ENCODE results near the gene SRSF1. TPM values are rescaled to one million over a fixed set of nuclear protein-coding genes. Genes with fewer than 3 reads are reported as not detected.

The SRSF1 gene
- polyA plus RNA-seq, 3 donors = 51.2 to 72.1 (median 61.6) TPM

GRCh38 chr17:58006560-58006923, 504 bp downstream of the SRSF1 start:
- WGBS (ENCODE audit: insufficient coverage) = 0% methylated on average over 20 of the region's 20 CpGs

GRCh38 chr17:58005728-58006559, 1.1 kb downstream of the SRSF1 start:
- no peak for DNase-seq
- Histone ChIP-seq H3K9ac (ENCODE audit: insufficient read depth, low read length, poor library complexity, severe bottlenecking) (peak overlapping the region; percentile 93), H3K27ac (ENCODE audit: low read depth in 1 of 2, low read length in 2 of 2) (peak overlapping the region; percentile 92 to 97), H4K20me1 (ENCODE audit: insufficient read depth, low read length) (peaks cover 58% of the 10 kb centered on the region), H3K4me1 (ENCODE audit: control insufficient read depth in 1 of 2, insufficient read depth in 2 of 2, low read length in 2 of 2) (peaks cover 27 to 39% of the 10 kb centered on the region in 2 donors), H3K36me3 (replicated peaks in 1 of 2; ENCODE audit: control insufficient read depth in 1 of 2, insufficient read depth in 2 of 2, low read length in 2 of 2) (peaks cover 41 to 49% of the 10 kb centered on the region in 2 donors), H3K27me3 (ENCODE audit: control insufficient read depth in 2 of 2, insufficient read depth in 2 of 2, low read length in 2 of 2) (no peaks in the 10 kb centered on the region), H3K4me3 (replicated peaks in 1 of 3; ENCODE audit: low read depth in 2 of 3, low read length in 3 of 3) (peak overlapping the region; percentile 67 to 99 (median 82)), H3K9me3 (replicated peaks in 1 of 2; ENCODE audit: control insufficient read depth in 1 of 2, insufficient read depth in 1 of 2, low read length in 2 of 2) (no peaks in the 10 kb centered on the region), H2AFZ (ENCODE audit: insufficient read depth, low read depth, low read length, poor library complexity, severe bottlenecking) (peak overlapping the region; percentile 90), H3K4me2 (replicated peaks; ENCODE audit: extremely low read depth, low read length, poor library complexity, severe bottlenecking) (peak overlapping the region; percentile 94), H3K79me2 (ENCODE audit: insufficient read depth, low read length) (peaks cover 57% of the 10 kb centered on the region)
- peaks cover 31 to 38% of the 10 kb centered on the region in 2 donors for H3K36me3 Mint-ChIP-seq
- WGBS (ENCODE audit: insufficient coverage) = 4% methylated on average over 30 of the region's 36 CpGs
- peak overlapping the region; percentile 98 to 99 (median 99) for H3K27ac Mint-ChIP-seq
- H3K9me3 Mint-ChIP-seq = no peaks in the 10 kb centered on the region
- peaks cover 38% of the 10 kb centered on the region for H3K4me1 Mint-ChIP-seq
- H3K27me3 Mint-ChIP-seq (ENCODE audit: low read depth in 3 of 3) = peaks cover 0 to 6% (median 0%) of the 10 kb centered on the region in 3 donors
- TF ChIP-seq, protein P1, sequence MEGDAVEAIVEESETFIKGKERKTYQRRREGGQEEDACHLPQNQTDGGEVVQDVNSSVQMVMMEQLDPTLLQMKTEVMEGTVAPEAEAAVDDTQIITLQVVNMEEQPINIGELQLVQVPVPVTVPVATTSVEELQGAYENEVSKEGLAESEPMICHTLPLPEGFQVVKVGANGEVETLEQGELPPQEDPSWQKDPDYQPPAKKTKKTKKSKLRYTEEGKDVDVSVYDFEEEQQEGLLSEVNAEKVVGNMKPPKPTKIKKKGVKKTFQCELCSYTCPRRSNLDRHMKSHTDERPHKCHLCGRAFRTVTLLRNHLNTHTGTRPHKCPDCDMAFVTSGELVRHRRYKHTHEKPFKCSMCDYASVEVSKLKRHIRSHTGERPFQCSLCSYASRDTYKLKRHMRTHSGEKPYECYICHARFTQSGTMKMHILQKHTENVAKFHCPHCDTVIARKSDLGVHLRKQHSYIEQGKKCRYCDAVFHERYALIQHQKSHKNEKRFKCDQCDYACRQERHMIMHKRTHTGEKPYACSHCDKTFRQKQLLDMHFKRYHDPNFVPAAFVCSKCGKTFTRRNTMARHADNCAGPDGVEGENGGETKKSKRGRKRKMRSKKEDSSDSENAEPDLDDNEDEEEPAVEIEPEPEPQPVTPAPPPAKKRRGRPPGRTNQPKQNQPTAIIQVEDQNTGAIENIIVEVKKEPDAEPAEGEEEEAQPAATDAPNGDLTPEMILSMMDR (IDR thresholded peaks at IDR 0.05) = no peak
- peak overlapping the region; percentile 98 to 99 for H3K4me3 Mint-ChIP-seq
- intact Hi-C loops (cut with micrococcal nuclease) = loop anchor here (5.0 kb wide), 2 partner anchors 76 to 511 kb away; partner anchors contain the start of gene DYNLL2 (in 2 of the 2)

More at GRCh38 chr17:58006560-58006923, 504 bp downstream of the SRSF1 start:
- peak overlapping the region; percentile 98 to 99 for H3K4me3 Mint-ChIP-seq
- H3K9me3 Mint-ChIP-seq = no peaks in the 10 kb centered on the region
- H3K36me3 ChIP-seq (replicated peaks in 1 of 2; ENCODE audit: control insufficient read depth in 1 of 2, insufficient read depth in 2 of 2, low read length in 2 of 2) = peaks cover 35 to 43% of the 10 kb centered on the region in 2 donors
- peak overlapping the region; percentile 98 to 99 (median 99) for H3K27ac Mint-ChIP-seq
- H3K4me3 ChIP-seq (replicated peaks in 1 of 3; ENCODE audit: low read depth in 2 of 3, low read length in 3 of 3) = peak overlapping the region; percentile 67 to 99 (median 82)
- peak overlapping the region; percentile 94 for H3K4me2 ChIP-seq (replicated peaks; ENCODE audit: extremely low read depth, low read length, poor library complexity, severe bottlenecking)
- H4K20me1 ChIP-seq (ENCODE audit: insufficient read depth, low read length) = peaks cover 53% of the 10 kb centered on the region
- TF ChIP-seq, protein P1 (IDR thresholded peaks at IDR 0.05) = no peak
- peak overlapping the region; percentile 90 for H2AFZ ChIP-seq (ENCODE audit: insufficient read depth, low read depth, low read length, poor library complexity, severe bottlenecking)
- peaks cover 31 to 35% of the 10 kb centered on the region in 2 donors for H3K36me3 Mint-ChIP-seq
- peaks cover 27 to 39% of the 10 kb centered on the region in 2 donors for H3K4me1 ChIP-seq (ENCODE audit: control insufficient read depth in 1 of 2, insufficient read depth in 2 of 2, low read length in 2 of 2)
- H3K27me3 ChIP-seq (ENCODE audit: control insufficient read depth in 2 of 2, insufficient read depth in 2 of 2, low read length in 2 of 2) = no peaks in the 10 kb centered on the region
- peaks cover 53% of the 10 kb centered on the region for H3K79me2 ChIP-seq (ENCODE audit: insufficient read depth, low read length)
- peak overlapping the region; percentile 92 to 97 for H3K27ac ChIP-seq (ENCODE audit: low read depth in 1 of 2, low read length in 2 of 2)
- H3K4me1 Mint-ChIP-seq = peaks cover 38% of the 10 kb centered on the region
- peak overlapping the region; percentile 93 for H3K9ac ChIP-seq (ENCODE audit: insufficient read depth, low read length, poor library complexity, severe bottlenecking)
- intact Hi-C loops (cut with micrococcal nuclease) = loop anchor here (5.0 kb wide), 2 partner anchors 76 to 511 kb away; partner anchors contain the start of gene DYNLL2 (in 2 of the 2)
- peak; percentile 12 to 62 (median 31) for DNase-seq
- H3K27me3 Mint-ChIP-seq (ENCODE audit: low read depth in 3 of 3) = peaks cover 0 to 8% (median 0%) of the 10 kb centered on the region in 3 donors
- H3K9me3 ChIP-seq (replicated peaks in 1 of 2; ENCODE audit: control insufficient read depth in 1 of 2, insufficient read depth in 1 of 2, low read length in 2 of 2) = no peaks in the 10 kb centered on the region
